GM18526 (cell line): Measurements from ENCODE around the gene NEK10.

Source experiments
- POLR2A ChIP-seq: IDR thresholded peaks from 3 replicates; pipeline ENCODE4 v1.6.1; 2011; ENCODE audit not compliant: insufficient read length; ENCODE audit errors: extremely low read depth

Gene NEK10

DNA sequence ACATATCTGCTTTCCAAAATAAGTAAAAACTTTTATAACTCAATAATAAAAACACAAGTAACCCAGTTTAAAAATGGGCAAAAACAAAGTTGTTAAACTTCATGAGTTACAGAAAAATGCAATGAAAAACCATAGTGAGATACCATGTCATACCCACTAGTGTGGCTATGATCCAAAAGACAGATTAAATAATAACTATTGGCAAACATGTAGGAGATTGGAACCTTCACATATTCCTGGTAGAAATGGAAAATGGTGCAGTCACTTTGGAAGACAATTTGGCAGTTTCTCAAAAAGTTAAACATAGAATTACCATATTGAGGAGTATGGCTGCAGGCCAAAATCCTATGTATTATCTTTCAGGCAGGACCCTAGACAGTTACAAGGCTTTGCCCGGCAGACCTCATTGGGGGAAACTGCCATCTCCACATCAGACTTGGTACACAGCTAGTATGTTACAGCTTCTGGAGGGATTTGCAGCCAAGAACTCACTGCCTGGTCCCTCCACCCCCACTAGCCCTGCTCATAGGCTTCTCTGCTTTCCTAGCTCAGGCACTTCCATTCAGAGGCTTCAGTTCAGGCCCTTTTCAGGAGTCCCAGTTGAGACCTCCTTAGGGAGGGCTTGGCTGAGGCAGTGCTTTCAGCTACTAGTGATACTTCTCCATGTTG, 147.8 kb downstream of the NEK10 start:
- no peak for TF ChIP-seq POLR2A

DNA sequence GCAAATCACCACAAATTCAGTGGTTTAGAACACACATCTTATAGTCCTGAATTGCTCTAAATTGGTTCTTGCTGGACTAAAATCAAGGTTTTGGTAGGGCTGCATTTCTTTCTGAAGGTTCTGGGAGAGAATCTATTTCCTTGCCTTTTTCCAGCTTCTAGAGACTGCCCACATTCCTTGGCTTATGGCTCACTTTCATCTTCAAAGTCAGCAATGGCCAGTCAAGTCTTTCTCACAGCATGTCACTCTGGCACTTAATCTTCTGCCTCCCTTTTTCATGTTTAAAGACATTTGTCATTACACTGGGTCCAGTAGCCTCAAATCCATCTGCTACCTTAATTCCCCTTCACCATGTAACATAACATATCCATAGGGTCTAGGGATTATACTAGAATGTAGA, 149.0 kb downstream of the NEK10 start:
- no peak for TF ChIP-seq POLR2A

DNA sequence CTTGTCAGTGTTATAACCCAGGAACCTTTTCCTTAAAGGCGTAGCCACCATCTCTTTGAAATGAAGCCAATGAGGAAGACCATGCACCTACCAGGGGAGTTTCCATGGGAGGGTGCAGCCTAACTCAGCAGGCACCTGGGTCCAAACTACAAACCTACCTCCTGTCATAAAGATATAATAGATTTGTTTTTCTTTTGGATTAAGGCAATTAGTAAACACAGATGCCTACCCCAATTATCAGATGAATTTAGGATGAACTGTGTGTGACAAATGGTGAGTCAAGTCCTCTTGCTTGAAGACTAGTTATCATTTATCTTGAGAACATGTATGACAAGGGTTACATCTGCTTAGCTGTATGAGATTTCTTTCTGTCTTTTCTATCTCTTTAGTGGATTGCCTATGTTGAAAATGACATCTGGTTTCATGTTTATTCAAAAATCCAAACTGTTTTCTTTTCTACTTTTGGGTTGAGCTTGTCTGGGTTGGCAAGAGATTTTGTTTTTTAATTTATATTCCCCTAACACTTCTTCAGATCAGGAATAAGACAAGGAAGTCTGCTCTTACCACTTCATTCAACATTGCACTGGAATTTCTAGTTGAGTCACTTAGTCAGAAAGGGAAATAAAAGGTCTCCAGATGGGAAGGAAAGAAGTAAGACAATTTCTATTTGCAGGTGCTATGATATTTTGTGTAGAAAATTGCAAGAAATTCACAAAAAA, 149.9 kb downstream of the NEK10 start:
- no peak for TF ChIP-seq POLR2A

DNA sequence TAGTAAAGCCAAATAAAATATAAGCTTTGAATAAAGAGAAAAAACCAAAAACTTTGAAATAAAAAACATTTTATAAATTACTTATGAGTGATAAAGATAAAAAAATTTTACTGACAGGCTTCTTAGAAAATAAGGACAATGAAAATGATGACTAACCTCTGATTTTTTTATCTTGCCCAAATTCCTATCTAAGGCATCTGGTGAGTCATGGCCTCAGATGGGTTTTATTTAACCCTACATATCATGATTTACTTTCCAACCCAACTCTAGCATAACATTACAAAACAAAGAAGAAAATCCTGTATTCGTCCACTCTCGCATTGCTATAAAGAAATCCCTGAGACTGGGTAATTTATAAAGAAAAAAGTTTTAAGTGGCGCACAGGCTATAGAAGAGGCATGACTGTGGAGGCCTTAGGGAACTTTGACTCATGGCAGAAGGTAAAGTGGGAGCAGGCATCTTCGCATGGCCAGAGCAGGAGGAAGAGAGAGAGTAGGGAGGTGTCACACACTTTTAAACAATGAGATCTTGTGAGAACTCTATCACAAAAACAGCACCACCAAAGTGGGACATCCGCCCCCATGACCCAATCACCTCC, 152.1 kb downstream of the NEK10 start:
- TF ChIP-seq POLR2A = no peak

DNA sequence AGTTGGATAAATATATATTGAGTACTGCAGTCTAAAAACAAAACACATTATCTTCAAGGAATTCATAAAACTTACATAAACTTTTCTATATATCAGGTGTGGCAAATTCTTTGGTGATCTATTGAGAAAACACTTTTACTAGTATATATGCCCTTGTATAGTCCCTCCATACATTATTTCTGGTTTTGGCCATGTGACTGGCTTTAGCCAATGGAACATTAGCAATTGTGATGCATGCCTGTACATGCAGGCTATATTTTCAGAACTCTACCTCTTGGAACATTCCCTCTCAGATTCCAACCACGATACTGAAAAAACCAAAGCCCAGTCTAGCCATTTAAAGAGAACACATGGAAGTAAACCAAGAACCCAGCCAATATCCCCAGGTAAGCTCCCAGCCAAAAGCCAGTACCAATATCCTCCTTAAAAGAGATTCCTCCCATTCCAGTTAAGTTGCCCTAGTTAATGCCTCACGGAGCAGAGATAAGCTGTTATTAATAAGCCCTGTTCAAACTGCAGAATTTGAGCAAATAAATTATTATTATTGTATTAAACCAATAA, 152.8 kb downstream of the NEK10 start:
- TF ChIP-seq POLR2A = no peak

DNA sequence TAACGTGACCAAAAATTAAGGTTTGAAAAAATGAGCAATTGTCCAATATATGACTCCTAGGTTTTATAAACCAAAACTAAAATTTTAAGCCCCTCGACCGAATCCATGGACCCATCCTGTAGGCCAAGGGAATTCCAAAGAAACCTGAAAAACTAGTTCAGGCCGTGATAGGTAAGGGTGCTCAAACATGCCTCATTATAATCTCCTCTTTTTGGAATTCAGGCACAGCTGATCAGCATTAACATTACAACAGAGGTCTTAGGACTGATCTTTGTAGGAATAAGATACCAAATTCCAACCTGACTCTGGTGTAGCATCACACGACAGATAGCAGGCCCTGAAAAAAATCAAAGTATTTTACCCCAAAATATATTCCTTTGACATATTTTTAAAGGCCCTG, 155.7 kb downstream of the NEK10 start:
- no peak for TF ChIP-seq POLR2A

DNA sequence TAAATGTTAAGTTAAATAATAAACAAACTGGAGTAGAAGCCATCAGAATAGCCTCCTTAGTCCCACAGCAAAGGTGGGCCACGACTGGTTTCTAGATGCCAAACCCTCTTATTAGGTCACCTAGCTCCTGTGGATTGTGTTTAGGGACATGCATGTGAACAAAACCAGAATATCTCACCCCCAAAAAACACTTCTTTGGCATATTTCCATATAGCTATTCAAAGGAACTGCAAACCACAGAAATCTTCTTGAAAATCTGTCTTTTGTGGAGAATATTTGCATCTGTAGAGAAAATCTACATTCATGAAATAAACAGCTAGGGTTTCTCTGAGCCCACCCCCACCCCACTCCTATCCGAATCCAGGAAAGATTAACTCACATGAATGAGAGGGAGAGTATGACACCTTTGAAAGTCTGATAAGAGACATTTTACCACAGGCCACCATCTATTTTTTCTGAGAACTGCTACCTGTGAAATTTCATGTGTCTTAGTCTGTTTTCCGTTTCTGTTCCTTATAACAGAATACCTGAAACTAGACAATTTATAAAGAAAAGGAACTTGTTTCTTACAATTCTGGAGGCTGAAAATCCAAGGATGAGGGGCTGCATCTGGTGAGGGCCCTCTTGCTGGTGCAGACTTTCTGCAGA, 159.4 kb downstream of the NEK10 start:
- TF ChIP-seq POLR2A = no peak

DNA sequence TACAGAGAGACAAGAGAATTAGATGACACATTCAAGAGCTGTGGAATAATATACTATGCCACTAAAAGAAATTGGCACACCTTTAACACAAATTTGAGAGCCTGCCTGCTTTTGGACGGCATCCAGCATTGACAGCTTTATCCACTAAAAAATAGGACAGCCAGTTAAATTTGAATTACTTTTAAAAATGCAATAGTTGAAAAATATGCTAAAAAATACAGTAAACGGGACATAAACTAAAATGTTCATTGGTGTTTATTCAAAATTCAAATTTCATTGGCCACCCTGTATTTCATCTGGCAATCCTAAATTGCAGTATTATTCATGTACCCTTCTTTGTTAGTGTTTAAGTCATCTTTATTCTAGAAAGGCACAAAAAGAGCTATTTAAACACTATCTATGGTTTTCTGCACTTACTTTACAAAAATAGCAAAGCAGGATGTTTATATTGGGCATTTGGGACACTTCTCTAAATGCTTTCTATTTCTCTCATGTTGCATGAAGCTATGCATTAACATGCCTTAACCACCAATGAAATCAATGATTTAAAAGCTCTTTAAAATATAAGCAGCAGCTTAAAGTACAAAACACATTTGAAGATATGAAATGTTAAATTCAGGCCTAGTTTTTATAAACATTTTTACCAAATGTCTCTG, 160.1 kb downstream of the NEK10 start:
- TF ChIP-seq POLR2A = no peak

DNA sequence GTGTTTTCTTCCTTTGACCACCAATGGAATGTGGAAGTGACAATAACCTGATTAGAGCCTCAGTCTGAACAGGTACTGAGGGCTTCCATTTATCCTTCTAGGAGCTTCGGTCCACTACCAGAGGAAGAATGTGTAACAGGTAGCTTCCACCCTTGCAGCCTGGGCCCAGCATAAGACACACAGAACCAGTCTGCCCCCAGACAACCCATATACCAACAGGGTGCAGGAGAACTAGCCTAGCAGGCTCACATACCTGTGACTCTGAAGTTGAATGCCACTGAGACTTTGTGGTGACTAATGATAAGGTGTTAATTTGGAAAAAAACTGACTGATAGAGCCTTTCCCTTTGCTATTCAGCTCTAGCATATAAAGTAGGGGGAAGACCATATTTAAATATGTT, 166.2 kb downstream of the NEK10 start:
- TF ChIP-seq POLR2A = no peak

DNA sequence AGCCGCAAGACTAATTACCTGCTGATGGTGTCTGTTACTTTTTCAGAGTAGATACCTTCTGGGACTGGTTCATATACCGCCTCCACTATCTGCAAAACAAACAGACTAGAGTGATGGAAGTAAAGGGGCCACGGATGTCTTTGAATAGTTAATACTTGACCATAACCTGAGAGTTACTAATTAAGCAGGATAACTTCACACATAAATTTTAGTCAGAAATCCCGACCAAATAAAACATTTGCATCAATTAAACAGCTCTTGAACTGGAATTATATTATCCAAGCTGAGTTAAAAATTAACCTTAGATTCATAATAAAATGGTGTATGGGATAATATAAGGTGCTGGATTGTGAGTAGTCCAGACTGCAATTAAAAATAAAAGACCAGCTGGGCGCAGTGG, 167.7 kb downstream of the NEK10 start:
- TF ChIP-seq POLR2A = no peak

DNA sequence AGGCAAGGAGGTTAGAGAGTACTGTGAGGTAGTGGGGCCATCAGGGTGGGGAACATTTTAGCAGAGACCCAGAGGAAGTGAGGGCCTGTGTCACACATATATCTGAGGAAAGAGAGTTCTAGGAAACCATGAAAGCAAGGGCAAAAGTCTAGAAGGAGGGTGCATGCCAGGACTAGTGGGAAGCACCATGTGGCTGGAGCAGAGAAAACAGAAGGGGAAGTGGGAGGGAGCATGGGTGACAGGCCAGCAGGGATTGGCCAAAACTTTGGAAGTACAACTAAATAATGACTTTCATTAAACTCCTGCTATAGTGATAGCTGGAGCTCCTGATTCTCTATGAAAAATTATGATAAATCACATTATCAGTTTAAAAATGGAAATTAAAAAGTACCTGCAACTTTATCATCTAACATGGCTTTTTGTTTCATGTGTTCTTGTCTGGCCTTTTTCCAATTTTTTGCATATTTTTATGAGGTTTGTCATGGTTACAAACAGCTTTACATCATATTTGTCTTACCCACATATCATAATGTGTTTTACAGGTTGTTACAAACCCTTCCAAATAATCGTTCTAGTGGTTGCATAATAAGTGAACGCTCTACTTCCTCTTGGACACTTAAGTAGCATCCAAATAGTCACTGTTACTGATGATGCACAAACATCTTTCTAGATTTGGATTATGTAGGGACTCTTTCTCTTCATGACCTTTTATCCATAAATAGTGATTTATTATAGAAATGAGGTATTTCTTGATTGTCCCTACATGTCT, 168.3 kb downstream of the NEK10 start:
- TF ChIP-seq POLR2A = no peak

DNA sequence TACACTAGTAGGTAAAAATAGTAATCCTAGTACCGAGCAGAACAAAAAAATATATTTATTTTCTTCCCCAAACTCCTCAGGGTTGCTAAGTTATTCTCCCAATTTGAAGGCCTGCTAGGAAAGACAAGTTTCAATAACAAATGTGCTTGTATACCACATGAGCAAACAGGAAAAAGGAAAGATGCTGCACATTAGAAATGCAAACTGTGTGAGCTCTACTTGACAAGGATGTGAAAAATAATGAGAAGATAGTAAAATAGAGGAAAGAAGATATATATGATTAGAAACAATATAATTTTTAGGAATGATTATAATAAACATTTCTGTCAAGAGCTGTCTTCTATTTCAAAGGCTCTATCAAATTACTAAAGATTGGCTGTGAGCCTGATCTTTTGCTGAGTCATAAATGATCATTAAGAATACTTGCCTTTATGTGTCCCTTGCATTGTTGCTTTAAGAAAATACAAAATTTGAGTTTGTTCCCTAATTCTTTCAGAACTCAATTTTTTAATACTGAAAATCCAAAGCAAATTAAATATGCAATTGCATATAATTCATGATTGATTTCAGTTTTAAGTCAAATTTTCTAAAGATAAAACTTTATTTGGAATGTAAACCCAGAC, 174.2 kb downstream of the NEK10 start:
- no peak for TF ChIP-seq POLR2A

DNA sequence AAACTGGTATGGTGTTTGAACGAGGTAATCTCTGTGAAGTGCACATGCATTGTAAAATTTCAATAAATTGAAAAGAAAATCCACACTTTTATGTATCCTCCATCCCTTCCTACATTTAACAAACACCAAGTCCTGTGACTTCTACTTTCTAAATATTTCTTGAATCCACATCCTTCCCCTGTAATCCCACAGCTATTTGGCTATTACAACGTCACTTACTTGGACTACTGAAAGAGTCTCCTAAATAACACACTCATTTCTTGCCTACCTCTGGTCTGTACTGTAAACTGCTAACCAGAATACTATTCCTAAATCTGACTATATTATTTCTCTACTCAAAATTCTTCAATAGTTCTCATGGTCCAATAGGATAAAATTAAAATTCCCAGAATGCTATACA, 176.1 kb downstream of the NEK10 start:
- TF ChIP-seq POLR2A = no peak

DNA sequence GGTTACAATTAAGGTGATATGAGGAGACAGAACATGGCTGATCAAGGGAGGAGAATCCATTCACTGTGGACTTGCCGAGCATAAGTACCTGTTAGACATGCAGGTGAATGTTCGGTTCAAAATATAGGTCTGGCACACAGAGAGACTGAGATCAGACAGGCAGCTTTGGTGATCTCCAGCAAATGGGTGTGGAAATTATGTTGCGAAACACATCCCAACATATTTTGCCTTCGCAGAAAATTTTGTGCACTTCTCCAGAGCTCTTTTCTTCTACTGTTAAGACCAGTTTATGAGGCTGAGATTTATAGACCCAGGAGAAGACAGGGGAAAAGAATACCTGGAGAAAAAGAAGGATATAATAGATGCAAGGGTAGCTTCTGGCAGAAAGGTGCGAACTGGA, 183.2 kb downstream of the NEK10 start:
- no peak for TF ChIP-seq POLR2A
